ENCODE results near the gene MALAT1. TPM values are rescaled to one million over a fixed set of nuclear protein-coding genes. Genes with fewer than 3 reads are reported as not detected.
"Not testable (repeated sequence)": the region's sequence is repeated elsewhere in the genome, so short reads cannot be mapped to it uniquely, and the experiment has no call there.

Gene MALAT1
- total RNA-seq, 1 experiment from 2014 or later, result 2,040 TPM

- no peak for DNase-seq (ENCODE audit: low spot score)
These were observed 17.5 kb downstream of the MALAT1 start for GRCh38 chr11:65516135-65516968.

DNA sequence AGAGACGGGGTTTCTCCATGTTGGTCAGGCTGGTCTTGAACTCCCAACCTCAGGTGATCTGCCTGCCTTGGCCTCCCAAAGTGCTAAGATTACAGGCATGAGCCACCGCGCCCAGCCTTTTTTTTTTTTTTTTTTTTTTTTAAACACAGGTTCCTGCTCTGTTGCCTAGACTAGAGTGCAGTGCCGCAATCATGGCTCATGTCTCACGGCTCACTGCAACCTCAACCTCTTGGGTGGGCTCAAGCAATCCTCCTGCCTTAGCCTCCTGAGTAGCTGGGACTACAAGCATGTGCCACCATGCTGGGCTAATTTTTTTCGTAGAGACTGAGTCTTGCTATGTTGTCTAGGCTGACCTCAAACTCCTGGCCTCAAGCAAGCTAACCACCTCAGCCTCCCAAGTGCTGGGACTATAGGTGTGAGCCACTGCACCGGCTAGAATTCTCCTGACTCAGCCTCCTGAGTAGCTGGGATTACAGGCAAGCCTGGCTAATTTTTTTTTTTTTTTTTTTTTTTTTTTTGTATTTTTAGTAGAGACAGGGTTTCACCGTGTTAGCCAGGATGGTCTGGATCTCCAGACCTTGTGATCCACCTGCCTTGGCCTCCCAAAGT lies 20.2 kb downstream of the MALAT1 start:
- not testable (repeated sequence) for DNase-seq (ENCODE audit: low spot score)

DNA sequence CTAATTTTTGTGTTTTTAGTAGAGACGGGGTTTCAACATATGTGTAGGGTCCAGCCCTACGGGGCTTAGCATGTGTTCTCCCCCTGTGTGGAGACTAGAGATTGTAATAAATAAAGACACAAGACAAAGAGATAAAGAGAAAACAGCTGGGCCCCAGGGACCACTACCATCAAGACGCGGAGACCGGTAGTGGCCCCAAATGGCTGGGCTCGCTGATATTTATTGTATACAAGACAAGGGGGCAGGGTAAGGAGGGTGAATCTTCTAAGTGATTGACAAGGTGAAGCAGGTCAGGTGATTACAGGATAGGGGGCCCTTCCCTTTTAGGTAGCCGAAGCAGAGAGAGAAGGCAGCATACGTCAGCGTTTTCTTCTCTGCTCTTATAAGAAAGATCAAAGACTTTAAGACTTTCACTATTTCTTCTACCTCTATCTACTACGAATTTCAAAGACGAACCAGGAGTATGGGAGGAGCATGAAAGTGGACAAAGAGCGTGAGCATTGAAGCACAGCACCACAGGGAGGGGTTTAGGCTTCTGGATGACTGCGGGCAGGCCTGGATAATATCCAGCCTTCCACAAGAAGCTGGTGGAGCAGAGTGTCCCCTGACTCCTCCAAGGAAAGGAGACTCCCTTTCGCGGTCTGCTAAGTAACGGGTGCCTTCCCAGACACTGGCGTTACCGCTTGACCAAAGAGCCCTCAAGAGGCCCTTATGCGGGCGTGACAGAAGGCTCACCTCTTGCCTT lies 23.1 kb downstream of the MALAT1 start:
- not testable (repeated sequence) for DNase-seq (ENCODE audit: low spot score)

GRCh38 chr11:65522718-65523630 lies 24.1 kb downstream of the MALAT1 start:
- DNase-seq (ENCODE audit: low spot score), result not testable (repeated sequence)

DNA sequence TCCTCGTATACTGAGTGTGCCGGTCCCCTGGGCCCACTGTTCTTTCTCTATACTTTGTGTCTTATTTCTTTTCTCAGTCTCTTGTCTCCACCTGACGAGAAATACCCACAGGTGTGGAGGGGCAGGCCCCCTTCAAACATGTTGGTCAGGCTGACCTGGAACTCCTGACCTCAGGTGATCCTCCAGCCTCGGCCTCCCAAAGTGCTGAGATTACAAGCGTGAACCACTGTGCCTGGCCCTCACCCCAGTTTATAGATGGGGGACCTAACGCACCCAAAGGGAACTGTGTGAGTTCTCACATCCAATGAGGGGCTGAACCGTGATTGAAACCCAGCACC lies 24.8 kb downstream of the MALAT1 start:
- DNase-seq (ENCODE audit: low spot score), result not testable (repeated sequence)

DNA sequence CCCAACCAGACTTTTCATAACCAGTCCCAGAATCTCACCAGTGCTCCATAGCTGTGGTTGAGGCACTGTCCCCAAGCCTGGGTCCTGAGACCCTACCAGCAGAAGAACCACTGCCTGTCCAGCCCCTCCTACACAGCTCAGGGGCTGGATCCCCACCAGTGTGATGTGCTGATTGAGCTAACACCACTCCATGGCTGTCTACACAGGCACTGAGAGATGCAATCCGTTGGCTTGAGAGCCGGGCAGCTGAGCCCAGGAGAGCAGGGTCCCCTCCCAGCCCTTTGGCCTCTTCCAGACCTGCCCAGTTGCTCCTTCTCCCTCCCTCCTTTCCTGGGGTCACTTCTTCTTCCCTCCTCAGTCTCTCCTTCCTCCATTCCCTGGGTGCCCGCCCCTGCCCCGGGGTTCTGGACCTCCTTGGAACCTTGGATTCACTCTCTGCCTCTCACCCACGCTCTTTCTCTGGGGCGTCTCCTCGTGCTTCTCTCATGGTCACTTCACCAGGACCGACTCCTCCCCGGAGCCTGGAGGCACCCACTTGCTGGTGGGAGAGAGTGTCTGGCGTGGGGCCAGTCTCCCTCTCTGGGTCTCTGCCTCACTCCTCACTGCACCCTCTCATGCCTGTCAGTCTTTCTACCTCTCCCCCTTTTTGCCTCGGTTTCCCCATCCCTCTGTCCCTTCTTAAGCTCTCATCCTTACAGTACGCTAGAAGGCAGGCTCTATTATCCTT lies 25.3 kb downstream of the MALAT1 start:
- DNase-seq (ENCODE audit: low spot score), result peak; percentile 64

DNA sequence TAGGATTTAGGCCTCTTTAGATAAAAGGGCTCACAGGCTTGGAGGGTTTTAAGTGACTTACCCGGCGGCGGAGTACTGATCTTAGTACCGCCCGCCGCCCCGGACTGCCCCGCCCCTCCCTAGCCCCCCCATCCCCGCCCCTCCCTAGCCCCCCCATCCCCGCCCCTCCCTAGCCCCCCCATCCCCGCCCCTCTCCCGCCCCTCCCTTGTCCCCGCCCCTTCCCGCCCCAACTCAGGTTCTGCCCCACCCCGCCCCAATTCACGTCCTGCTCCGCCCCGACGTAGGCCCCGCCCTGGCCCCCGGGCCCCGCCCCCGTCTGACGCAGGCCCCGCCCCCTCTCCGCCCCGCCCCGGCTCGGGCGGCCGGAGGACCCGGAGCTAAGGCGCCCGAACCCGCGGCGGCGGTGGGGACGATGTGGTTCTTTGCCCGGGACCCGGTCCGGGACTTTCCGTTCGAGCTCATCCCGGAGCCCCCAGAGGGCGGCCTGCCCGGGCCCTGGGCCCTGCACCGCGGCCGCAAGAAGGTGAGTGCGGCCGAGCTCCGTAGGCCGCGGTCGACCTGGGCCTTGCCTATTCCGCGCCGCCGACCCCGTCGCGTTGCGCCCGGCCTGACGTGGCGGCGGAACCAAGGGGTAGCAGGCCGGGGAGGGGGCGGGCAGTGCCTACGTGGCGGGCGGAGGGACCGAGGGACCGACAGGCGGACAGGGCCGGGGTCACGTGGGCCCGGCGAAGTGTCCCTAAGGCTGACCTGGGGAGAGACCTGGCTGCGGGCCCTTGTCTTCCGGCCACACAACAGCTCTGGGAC lies 26.1 kb downstream of the MALAT1 start, which contains the start of gene SCYL1:
SCYL1 (plus strand) TSS at position 343 of the 805 bp plus-strand sequence; CDS start at position 414, 71 bp downstream.
- DNase-seq (ENCODE audit: low spot score), result peak; percentile 73

- no peak for DNase-seq (ENCODE audit: low spot score)
These were observed 27.0 kb downstream of the MALAT1 start for GRCh38 chr11:65525546-65526480.

DNA sequence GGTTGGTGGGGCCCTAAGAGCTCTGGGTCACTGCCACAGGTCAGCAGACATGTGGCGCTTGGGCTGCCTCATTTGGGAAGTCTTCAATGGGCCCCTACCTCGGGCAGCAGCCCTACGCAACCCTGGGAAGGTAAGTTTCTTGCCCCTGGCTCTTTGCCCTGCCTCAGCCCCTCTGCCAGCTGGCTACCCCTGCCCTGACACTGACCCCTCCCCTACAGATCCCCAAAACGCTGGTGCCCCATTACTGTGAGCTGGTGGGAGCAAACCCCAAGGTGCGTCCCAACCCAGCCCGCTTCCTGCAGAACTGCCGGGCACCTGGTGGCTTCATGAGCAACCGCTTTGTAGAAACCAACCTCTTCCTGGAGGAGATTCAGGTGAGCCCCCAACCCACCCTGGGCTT lies 27.9 kb downstream of the MALAT1 start:
- no peak for DNase-seq (ENCODE audit: low spot score)

GRCh38 chr11:65528819-65529350 lies 30.0 kb downstream of the MALAT1 start:
- DNase-seq (ENCODE audit: low spot score), result no peak

DNA sequence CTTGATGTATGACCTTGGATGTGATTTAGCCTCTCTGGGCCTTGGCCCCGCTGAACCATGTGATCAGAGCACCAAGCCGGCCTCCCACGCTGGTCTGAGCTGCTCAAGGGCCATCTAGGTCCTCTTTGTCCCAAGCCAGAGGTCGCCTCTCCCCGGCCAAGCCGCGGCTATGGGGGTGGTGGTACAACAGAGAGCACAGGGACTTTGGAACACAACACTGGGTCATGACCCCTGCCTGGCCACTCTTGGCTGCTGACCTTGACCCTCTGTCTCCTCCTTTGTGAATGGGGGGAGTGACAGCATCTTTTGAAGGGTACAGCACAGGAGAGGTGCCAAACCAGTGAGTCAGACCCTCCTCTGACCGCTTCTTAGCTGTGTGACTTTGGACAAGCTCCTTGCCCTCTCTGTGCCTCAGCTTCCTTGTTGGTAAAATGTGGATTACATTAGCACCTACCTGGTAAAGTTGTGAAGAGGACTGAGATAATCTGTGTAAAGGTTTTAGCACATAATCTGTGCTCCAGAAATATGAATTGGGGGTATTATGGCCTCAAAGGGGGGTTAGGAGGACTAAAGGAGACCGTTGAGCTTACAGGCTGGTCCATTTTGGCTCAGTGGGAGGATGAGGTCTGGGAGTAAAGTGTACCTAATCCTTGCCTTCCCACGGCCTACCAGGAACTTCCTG lies 30.8 kb downstream of the MALAT1 start:
- no peak for DNase-seq (ENCODE audit: low spot score)

- no peak for DNase-seq (ENCODE audit: low spot score)
These were observed 31.3 kb downstream of the MALAT1 start for GRCh38 chr11:65530157-65530496.

DNA sequence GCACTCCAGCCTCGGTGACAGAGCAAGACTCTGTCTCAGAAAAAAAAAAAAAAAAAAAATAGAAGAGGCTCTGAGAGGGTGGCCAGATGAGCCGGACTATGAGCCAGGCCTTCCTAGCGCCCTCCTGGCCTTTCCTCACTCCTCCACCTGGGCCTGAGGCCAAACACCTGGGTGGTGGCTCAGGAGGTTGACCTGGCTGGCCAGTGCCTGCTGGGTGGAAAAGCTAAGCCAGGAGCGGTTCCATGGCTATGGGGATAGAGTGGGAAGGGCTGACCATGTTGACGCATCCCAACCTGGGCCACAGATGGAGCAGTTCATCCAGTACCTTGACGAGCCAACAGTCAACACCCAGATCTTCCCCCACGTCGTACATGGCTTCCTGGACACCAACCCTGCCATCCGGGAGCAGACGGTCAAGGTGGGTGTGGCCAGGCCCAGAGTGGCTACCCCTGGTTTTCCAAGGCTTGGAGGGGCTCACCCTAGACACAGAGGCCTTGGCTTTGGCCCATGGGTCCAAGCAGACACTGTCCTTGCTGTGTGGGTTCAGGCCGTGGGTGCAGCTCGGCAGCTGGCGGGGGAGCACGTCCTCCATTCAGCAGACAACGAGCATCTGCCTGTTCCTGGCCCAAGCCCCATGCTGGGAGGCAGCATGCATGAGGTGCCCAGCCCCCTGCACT lies 33.7 kb downstream of the MALAT1 start:
- DNase-seq (ENCODE audit: low spot score), result no peak

- DNase-seq (ENCODE audit: low spot score), result no peak
These were observed 36.3 kb downstream of the MALAT1 start for GRCh38 chr11:65535102-65535501.

- DNase-seq (ENCODE audit: low spot score), result no peak
These were observed 37.8 kb downstream of the MALAT1 start for GRCh38 chr11:65536412-65537295.

- DNase-seq (ENCODE audit: low spot score), result no peak
These were observed 38.4 kb downstream of the MALAT1 start for GRCh38 chr11:65537296-65537597.

All from HT-29 (cell line).